ENCODE data around the gene PTPRG. TPM values are rescaled to one million over a fixed set of nuclear protein-coding genes. Genes with fewer than 3 reads are reported as not detected.

PTPRG gene
- total RNA-seq, 1 experiment from 2014 or later: 69.3 TPM

GRCh38 chr3:61793521-61793920 is 232.2 kb downstream of the PTPRG start:
- Histone ChIP-seq H3K4me2 (ENCODE audit: insufficient read depth, insufficient read length, low read length) (no peak overlapping the region), H3K56ac (ENCODE audit: insufficient read length, low read depth, low read length) (no peak overlapping the region), H3K4me1 (ENCODE audit: insufficient read depth, low read length) (peaks cover 8% of the 10 kb centered on the region; the same call in 1 of the 2 replicates), H3K14ac (ENCODE audit: insufficient read depth, low read length) (no peak overlapping the region), H4K5ac (ENCODE audit: insufficient read length, low read depth, low read length) (no peak overlapping the region), H2BK15ac (ENCODE audit: low read depth, low read length) (no peak overlapping the region), H4K20me1 (ENCODE audit: control insufficient read depth, insufficient read depth, insufficient read length) (no peaks in the 10 kb centered on the region), H3T11ph (ENCODE audit: low read length) (no peak overlapping the region), H3K23ac (ENCODE audit: insufficient read length, low read depth, low read length) (no peak overlapping the region), H3K9ac (ENCODE audit: extremely low read depth, insufficient read length, low read length) (no peak overlapping the region), H3K18ac (ENCODE audit: insufficient read length, low read depth, low read length) (no peak overlapping the region), H3K4ac (ENCODE audit: low read depth, low read length) (no peak overlapping the region), H4K8ac (replicated peaks; ENCODE audit: insufficient read length, low read depth, low read length) (no peak overlapping the region), H3K9me3 (ENCODE audit: control insufficient read depth, low read depth, low read length) (no peaks in the 10 kb centered on the region), H2BK5ac (ENCODE audit: insufficient read length, low read length) (no peak overlapping the region), H3K27ac (ENCODE audit: insufficient read length, low read depth, low read length) (no peak overlapping the region), H2BK12ac (ENCODE audit: insufficient read length, low read depth, low read length) (no peak overlapping the region), H2BK120ac (ENCODE audit: low read depth, low read length, poor library complexity, severe bottlenecking) (no peak overlapping the region), H3K79me1 (ENCODE audit: insufficient read depth, low read depth, low read length, poor library complexity, severe bottlenecking) (peaks cover 4% of the 10 kb centered on the region), H2AK5ac (ENCODE audit: insufficient read length, low read length) (no peak overlapping the region), H3K79me2 (ENCODE audit: insufficient read depth, low read length) (peaks cover 22% of the 10 kb centered on the region; the same call in 1 of the 2 replicates), H3K27me3 (ENCODE audit: insufficient read depth, low read length) (no peaks in the 10 kb centered on the region), H3K23me2 (ENCODE audit: insufficient read length, low read depth, low read length, poor library complexity, severe bottlenecking) (no peaks in the 10 kb centered on the region), H2BK20ac (ENCODE audit: low read depth, low read length, poor library complexity, severe bottlenecking) (no peak overlapping the region), H4K91ac (ENCODE audit: insufficient read length, low read depth, low read length) (no peak overlapping the region), H2AFZ (ENCODE audit: low read length) (no peak overlapping the region)
- no peak for TF ChIP-seq CTCF (conservative IDR thresholded peaks at IDR 0.05)
- no peaks in the 10 kb centered on the region for H3K9me3 Mint-ChIP-seq
- no peaks in the 10 kb centered on the region for H3K27me3 Mint-ChIP-seq (ENCODE audit: low read depth)
- H3K27ac Mint-ChIP-seq: no peak overlapping the region
- peaks cover 42 to 45% of the 10 kb centered on the region in 2 experiments for H3K4me1 Mint-ChIP-seq
- H3K36me3 Mint-ChIP-seq (ENCODE audit: insufficient read depth in 1 of 3, low read depth in 3 of 3): no peaks in the 10 kb centered on the region
- H3K4me3 Mint-ChIP-seq: no peak overlapping the region
- DNase-seq: no peak
